Liver (tissue), 9 donors: ENCODE results near the gene NAP1L4. TPM values are rescaled to one million over a fixed set of nuclear protein-coding genes. Genes with fewer than 3 reads are reported as not detected.

Source experiments
- DNase-seq: peaks from one replicate; pipeline ENCODE4 v3.0.0-alpha.2; 2017; ENCODE audit warnings: low spot score
- H3K27ac ChIP-seq, 2 donors: one replicate each; pipeline ENCODE4 v1.7.0; 2013; ENCODE audit warnings: inconsistent platforms in 2 of 2, low read length in 2 of 2, control low read depth in 1 of 2, low read depth in 1 of 2, mild to moderate bottlenecking in 1 of 2
- H3K27me3 ChIP-seq, 4 donors: one replicate each; pipeline versions ENCODE4 v1.6.1 to v1.7.0; 2013; ENCODE audit warnings: low read length in 3 of 4, inconsistent platforms in 1 of 4, mild to moderate bottlenecking in 1 of 4, moderate library complexity in 1 of 4; ENCODE audit not compliant: control insufficient read depth in 4 of 4, insufficient read depth in 4 of 4
- H3K36me3 ChIP-seq, 4 donors: one replicate each; pipeline versions ENCODE4 v1.6.1 to v1.7.0; 2013; ENCODE audit warnings: low read length in 3 of 4, mild to moderate bottlenecking in 3 of 4, low read depth in 1 of 4, moderate library complexity in 1 of 4; ENCODE audit not compliant: control insufficient read depth in 4 of 4, insufficient read depth in 3 of 4
- H3K4me1 ChIP-seq, 4 donors: one replicate each; pipeline versions ENCODE4 v1.6.1 to v1.7.0; 2013; ENCODE audit warnings: low read length in 3 of 4, mild to moderate bottlenecking in 3 of 4, moderate library complexity in 1 of 4; ENCODE audit not compliant: control insufficient read depth in 4 of 4, insufficient read depth in 4 of 4
- H3K4me3 ChIP-seq, 3 donors: one replicate each; pipeline versions ENCODE4 v1.6.1 to v1.7.0; 2013; ENCODE audit warnings: low read length in 3 of 3, control low read depth in 1 of 3, low read depth in 1 of 3, mild to moderate bottlenecking in 1 of 3
- H3K9ac ChIP-seq, 2 donors: one replicate each; pipeline ENCODE4 v1.7.0; 2013; ENCODE audit warnings: low read length in 2 of 2, mild to moderate bottlenecking in 2 of 2, moderate library complexity in 2 of 2, control low read depth in 1 of 2, low read depth in 1 of 2
- H3K9me3 ChIP-seq, 4 donors: one replicate each; pipeline versions ENCODE4 v1.6.1 to v1.7.0; 2013; ENCODE audit warnings: low read length in 3 of 4; ENCODE audit not compliant: control insufficient read depth in 4 of 4
- ATF3 ChIP-seq: IDR thresholded peaks from 2 replicates; pipeline ENCODE4 v1.6.1; 2016; ENCODE audit warnings: antibody characterized with exemption
- CTCF ChIP-seq: fragments of 150-350 bp; IDR thresholded peaks from 2 replicates; pipeline ENCODE4 v1.5.1; 2017; ENCODE audit warnings: improper control_type of control experiment, low read depth, low read length; ENCODE audit not compliant: missing input control
- EGR1 ChIP-seq, 2 donors: IDR thresholded peaks; 2 replicates each; pipeline ENCODE4 v1.6.1; 2016 to 2018; ENCODE audit warnings: antibody characterized with exemption in 2 of 2, low read depth in 2 of 2
- FOXA1 ChIP-seq: IDR thresholded peaks from 2 replicates; pipeline ENCODE4 v1.6.1; 2016; ENCODE audit warnings: antibody characterized with exemption
- FOXA2 ChIP-seq: IDR thresholded peaks from 2 replicates; pipeline ENCODE4 v1.6.1; 2016; ENCODE audit warnings: antibody characterized with exemption
- GABPA ChIP-seq, 2 donors: IDR thresholded peaks in 1 of 2; conservative IDR thresholded peaks in 1 of 2; 2 replicates each; pipeline ENCODE4 v1.6.1; 2016; ENCODE audit warnings: antibody characterized with exemption in 2 of 2, mild to moderate bottlenecking in 1 of 2, moderate library complexity in 1 of 2
- HNF4A ChIP-seq, 2 donors: conservative IDR thresholded peaks; 2 replicates each; pipeline ENCODE4 v1.6.1; 2016; ENCODE audit warnings: antibody characterized with exemption in 2 of 2, mild to moderate bottlenecking in 2 of 2
- HNF4G ChIP-seq: IDR thresholded peaks from 2 replicates; pipeline ENCODE4 v1.6.1; 2016; ENCODE audit warnings: antibody characterized with exemption
- JUND ChIP-seq, 2 donors: IDR thresholded peaks; 2 replicates each; pipeline ENCODE4 v1.6.1; 2016; ENCODE audit warnings: antibody characterized with exemption in 2 of 2
- NR2F2 ChIP-seq: IDR thresholded peaks from 2 replicates; pipeline ENCODE4 v1.6.1; 2016; ENCODE audit warnings: antibody characterized with exemption
- RAD21 ChIP-seq, 2 donors: IDR thresholded peaks; 2 replicates each; pipeline ENCODE4 v1.6.1; 2016; ENCODE audit warnings: antibody characterized with exemption in 2 of 2, mild to moderate bottlenecking in 2 of 2
- RXRA ChIP-seq, 2 donors: IDR thresholded peaks; 2 replicates each; pipeline ENCODE4 v1.6.1; 2017 to 2018; ENCODE audit warnings: antibody characterized with exemption in 2 of 2, mild to moderate bottlenecking in 1 of 2
- SP1 ChIP-seq: IDR thresholded peaks from 2 replicates; pipeline ENCODE4 v1.6.1; 2018; ENCODE audit warnings: antibody characterized with exemption, mild to moderate bottlenecking
- TAF1 ChIP-seq: conservative IDR thresholded peaks from 2 replicates; pipeline ENCODE4 v1.6.1; 2016; ENCODE audit warnings: antibody characterized with exemption, mild to moderate bottlenecking
- YY1 ChIP-seq: IDR thresholded peaks from 2 replicates; pipeline ENCODE4 v1.6.1; 2016; ENCODE audit warnings: antibody characterized with exemption, mild to moderate bottlenecking
- ZBTB33 ChIP-seq: IDR thresholded peaks from 2 replicates; pipeline ENCODE4 v1.6.1; 2016; ENCODE audit warnings: antibody characterized with exemption
- WGBS: extraction: QIAGEN DNeasy Blood & Tissue Kit; methylation state at CpG from one replicate; pipeline ENCODE4 v1.1.7; 2013; 5-methylcytosine and 5-hydroxymethylcytosine counted together
- polyA plus RNA-seq, 2 donors: library from polyadenylated mRNA; stranded (reverse) in 1 of 2; unstranded in 1 of 2; fragments of 200-250 nt in 1 of 2; fragments of >200 nt in 1 of 2; fragmentation: Nextera tagmentation in 1 of 2; extraction: Ambion mirVana in 1 of 2; gene quantifications; one replicate each; pipeline versions ENCODE4 v1.2.1 to v1.2.3, GENCODE V29; 2013 to 2015
- total RNA-seq, 2 donors: library from RNA; depleted of rRNA; stranded (reverse); fragments of >200 nt; gene quantifications; one replicate each; pipeline ENCODE4 v1.2.3, GENCODE V29; 2014
- TF ChIP-seq, protein P1 (sequence below): IDR thresholded peaks from 2 replicates; pipeline ENCODE4 v1.6.1; 2016; ENCODE audit warnings: antibody characterized with exemption
- TF ChIP-seq, protein P2 (sequence below): IDR thresholded peaks from 2 replicates; pipeline ENCODE4 v1.6.1; 2016; ENCODE audit warnings: antibody characterized with exemption, mild to moderate bottlenecking
- donor health status: healthy.
- donor health status: healthy.
- donor health status: healthy.
- donor health status: healthy.
- donor health status: healthy.

The NAP1L4 gene
- total and polyA plus RNA-seq, 4 donors: 33.2 to 110 (median 46.7) TPM

GRCh38 chr11:2963112-2963754 lies 28.9 kb downstream of the NAP1L4 start (continued):
- TF ChIP-seq ZBTB33: no peak

DNA sequence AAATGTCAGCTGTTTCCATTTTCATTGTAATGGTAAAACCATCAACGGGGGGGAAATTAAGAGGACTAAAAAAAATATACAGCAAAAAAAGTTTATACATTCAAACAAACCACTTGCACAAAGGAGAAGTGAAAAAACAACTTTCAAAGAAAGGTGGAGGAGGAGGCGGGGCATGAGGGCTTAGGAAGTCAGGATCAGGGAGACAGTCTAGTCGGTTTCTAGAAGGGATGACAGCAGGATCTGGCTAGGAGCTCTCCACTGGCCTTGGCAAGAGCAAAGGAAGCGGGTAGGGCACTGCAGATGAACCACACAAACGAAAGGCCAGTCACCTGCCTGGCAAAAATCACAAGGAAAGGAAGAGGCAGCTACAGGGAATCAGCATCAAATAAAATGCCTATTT lies 31.0 kb downstream of the NAP1L4 start:
- TF ChIP-seq RXRA (IDR thresholded peaks at IDR 0.05): no peak
- TF ChIP-seq GABPA (IDR thresholded peaks at IDR 0.05 in 1 of 2, conservative IDR thresholded peaks at IDR 0.05 in 1 of 2): no peak
- no peak for TF ChIP-seq RAD21 (IDR thresholded peaks at IDR 0.05)
- TF ChIP-seq JUND (IDR thresholded peaks at IDR 0.05): no peak
- no peak for TF ChIP-seq HNF4A (conservative IDR thresholded peaks at IDR 0.05)
- no peak for TF ChIP-seq CTCF
- no peak for TF ChIP-seq ATF3
- no peak for TF ChIP-seq ZBTB33
- no peak for TF ChIP-seq FOXA2
- no peak for TF ChIP-seq NR2F2
- TF ChIP-seq TAF1: no peak
- no peak for TF ChIP-seq FOXA1
- TF ChIP-seq YY1: no peak
- no peak for TF ChIP-seq HNF4G
- TF ChIP-seq, protein P1, sequence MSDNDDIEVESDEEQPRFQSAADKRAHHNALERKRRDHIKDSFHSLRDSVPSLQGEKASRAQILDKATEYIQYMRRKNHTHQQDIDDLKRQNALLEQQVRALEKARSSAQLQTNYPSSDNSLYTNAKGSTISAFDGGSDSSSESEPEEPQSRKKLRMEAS: no peak
- TF ChIP-seq, protein P2, sequence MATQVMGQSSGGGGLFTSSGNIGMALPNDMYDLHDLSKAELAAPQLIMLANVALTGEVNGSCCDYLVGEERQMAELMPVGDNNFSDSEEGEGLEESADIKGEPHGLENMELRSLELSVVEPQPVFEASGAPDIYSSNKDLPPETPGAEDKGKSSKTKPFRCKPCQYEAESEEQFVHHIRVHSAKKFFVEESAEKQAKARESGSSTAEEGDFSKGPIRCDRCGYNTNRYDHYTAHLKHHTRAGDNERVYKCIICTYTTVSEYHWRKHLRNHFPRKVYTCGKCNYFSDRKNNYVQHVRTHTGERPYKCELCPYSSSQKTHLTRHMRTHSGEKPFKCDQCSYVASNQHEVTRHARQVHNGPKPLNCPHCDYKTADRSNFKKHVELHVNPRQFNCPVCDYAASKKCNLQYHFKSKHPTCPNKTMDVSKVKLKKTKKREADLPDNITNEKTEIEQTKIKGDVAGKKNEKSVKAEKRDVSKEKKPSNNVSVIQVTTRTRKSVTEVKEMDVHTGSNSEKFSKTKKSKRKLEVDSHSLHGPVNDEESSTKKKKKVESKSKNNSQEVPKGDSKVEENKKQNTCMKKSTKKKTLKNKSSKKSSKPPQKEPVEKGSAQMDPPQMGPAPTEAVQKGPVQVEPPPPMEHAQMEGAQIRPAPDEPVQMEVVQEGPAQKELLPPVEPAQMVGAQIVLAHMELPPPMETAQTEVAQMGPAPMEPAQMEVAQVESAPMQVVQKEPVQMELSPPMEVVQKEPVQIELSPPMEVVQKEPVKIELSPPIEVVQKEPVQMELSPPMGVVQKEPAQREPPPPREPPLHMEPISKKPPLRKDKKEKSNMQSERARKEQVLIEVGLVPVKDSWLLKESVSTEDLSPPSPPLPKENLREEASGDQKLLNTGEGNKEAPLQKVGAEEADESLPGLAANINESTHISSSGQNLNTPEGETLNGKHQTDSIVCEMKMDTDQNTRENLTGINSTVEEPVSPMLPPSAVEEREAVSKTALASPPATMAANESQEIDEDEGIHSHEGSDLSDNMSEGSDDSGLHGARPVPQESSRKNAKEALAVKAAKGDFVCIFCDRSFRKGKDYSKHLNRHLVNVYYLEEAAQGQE: no peak
- TF ChIP-seq EGR1 (IDR thresholded peaks at IDR 0.05; ENCODE audit: low read depth in 2 of 2): no peak
- no peak for TF ChIP-seq SP1
- Histone ChIP-seq H3K27ac (no peak overlapping the region), H3K4me1 (no peaks in the 10 kb centered on the region), H3K27me3 (no peaks in the 10 kb centered on the region), H3K9me3 (no peaks in the 10 kb centered on the region), H3K36me3 (peaks cover 3 to 76% (median 64%) of the 10 kb centered on the region in 4 donors), H3K9ac (no peak overlapping the region), H3K4me3 (no peak overlapping the region)
- 87% methylated on average over 5 of the region's 5 CpGs for WGBS
- DNase-seq: no peak
